ENCODE data around the gene SYK. TPM values are rescaled to one million over a fixed set of nuclear protein-coding genes. Genes with fewer than 3 reads are reported as not detected.
A peak's percentile ranks its signal among the peaks of the same experiment; 100 is the strongest.

SYK gene
- total RNA-seq, 1 donor from 2014 or later: 0.18 TPM

DNA sequence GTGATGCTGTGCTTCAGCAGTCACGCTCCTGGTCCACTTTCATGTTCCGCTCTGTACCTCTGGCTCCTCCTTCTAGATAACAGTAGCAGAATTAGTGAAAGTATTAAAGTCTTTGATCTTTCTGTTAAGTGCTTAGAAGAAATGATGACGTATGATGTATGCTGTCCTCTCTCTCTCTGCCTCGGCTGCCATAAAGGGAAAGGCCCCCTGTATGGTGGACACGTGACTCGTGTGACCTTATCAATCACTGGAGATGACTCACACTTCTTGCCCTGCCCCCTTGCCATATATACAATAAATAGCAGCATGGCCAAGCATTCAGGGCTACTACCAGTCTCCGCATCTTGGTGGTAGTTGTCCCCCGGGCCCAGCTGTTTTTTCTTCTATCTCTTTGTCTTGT lies 100.3 kb downstream of the SYK start:
- DNase-seq (ENCODE audit: low spot score): no peak
- intact Hi-C loops (cut with micrococcal nuclease): no loop called here
- peaks cover 4% of the 10 kb centered on the region for H3K27me3 Mint-ChIP-seq (ENCODE audit: insufficient read depth)
- no peaks in the 10 kb centered on the region for H3K9me3 Mint-ChIP-seq
- H3K4me3 Mint-ChIP-seq: no peak overlapping the region
- no peaks in the 10 kb centered on the region for H3K36me3 Mint-ChIP-seq (ENCODE audit: low read depth)
- H3K27ac Mint-ChIP-seq: no peak overlapping the region
- H3K4me1 Mint-ChIP-seq (ENCODE audit: low read depth): no peaks in the 10 kb centered on the region

DNA sequence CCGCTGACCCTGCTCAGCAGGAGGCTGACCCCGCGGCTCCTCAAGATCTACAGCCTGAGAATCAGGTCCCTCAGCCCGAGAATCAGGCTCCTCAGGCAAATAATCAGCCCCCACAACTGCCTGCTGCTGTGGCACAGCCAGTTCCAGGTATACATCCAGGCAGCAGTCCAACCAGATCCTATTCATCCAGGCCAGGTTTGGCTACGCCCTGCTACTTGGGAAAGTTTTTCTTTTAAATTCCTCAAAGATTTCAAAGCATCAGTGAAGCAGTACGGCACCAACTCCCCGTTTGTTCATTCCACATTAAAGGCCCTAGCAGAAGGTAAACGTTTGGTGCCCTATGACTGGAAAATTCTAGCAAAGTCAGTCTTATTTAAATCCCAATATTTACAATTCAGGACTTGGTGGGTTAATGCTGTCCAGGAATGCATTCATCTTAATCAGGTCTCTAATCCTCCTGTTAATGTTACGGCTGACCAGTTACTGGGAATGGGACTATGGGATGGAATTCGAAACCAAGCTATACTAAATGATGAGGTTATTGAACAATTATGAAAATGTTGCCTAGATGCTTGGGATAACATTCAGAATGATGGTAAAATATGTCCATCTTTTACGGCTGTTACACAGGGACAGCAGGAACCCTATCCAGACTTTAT lies 102.3 kb downstream of the SYK start:
- no peak overlapping the region for H3K4me3 Mint-ChIP-seq
- H3K36me3 Mint-ChIP-seq (ENCODE audit: low read depth): no peaks in the 10 kb centered on the region
- no peaks in the 10 kb centered on the region for H3K9me3 Mint-ChIP-seq
- intact Hi-C loops (cut with micrococcal nuclease): no loop called here
- peaks cover 4% of the 10 kb centered on the region for H3K27me3 Mint-ChIP-seq (ENCODE audit: insufficient read depth)
- no peaks in the 10 kb centered on the region for H3K4me1 Mint-ChIP-seq (ENCODE audit: low read depth)
- DNase-seq (ENCODE audit: low spot score): no peak
- H3K27ac Mint-ChIP-seq: no peak overlapping the region

DNA sequence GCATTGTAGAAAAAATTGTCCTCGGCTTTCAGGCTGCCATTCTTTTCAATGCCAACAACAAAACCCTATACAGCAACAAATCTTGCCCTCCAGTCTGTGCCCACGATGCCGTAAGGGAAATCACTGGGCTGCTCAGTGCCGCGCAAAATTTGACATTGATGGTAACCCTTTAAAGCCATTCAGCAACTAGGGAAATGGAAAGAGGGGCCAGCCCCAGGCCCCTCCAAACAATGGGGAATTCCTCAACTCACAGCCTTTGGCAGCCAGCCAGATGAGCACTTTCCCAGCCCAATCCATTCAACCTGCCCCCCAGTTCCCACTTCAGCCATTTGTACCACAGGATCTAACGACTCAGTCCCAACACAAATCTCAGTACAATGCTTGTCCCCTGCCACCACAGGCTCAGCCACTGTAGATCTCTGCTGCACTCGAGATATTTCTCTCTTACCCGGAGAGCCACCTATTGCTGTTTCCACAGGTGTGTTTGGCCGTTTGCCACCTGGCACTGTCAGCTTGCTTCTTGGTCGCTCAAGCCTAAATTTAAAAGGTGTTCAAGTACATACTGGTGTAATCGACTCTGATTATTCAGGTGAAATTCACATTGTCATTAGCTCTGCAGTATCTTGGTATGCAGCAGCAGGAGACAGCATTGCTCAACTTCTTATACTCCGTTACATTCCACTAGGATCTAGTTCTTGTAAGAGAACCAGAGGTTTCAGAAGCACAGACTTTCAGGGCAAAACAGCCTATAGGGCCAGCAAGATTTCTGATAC lies 103.3 kb downstream of the SYK start:
- no peak for DNase-seq (ENCODE audit: low spot score)
- intact Hi-C loops (cut with micrococcal nuclease): no loop called here
- H3K36me3 Mint-ChIP-seq (ENCODE audit: low read depth): no peaks in the 10 kb centered on the region
- H3K27me3 Mint-ChIP-seq (ENCODE audit: insufficient read depth): peaks cover 4% of the 10 kb centered on the region
- H3K4me1 Mint-ChIP-seq (ENCODE audit: low read depth): no peaks in the 10 kb centered on the region
- H3K9me3 Mint-ChIP-seq: no peaks in the 10 kb centered on the region
- H3K4me3 Mint-ChIP-seq: no peak overlapping the region
- no peak overlapping the region for H3K27ac Mint-ChIP-seq

DNA sequence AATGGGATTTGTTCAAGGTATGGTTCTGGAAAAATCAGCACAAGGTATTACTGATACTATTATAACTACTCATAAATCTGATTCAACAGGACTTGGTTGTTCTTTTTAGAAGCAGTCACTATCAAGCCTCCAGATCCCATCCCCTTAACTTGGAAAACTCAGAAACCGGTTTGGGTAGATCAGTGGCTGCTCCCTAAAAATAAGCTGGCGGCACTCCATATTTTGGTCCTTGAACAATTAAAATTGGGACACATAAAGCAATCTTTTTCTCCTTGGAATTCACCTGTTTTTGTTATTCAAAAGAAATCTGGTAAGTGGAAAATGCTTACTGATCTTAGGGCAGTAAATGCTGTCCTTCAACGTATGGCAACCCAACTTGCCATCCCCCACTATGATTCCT lies 104.2 kb downstream of the SYK start:
- Mint-ChIP-seq H3K27me3 (ENCODE audit: insufficient read depth) (peaks cover 4% of the 10 kb centered on the region), H3K9me3 (no peaks in the 10 kb centered on the region), H3K27ac (no peak overlapping the region), H3K4me3 (no peak overlapping the region), H3K4me1 (ENCODE audit: low read depth) (no peaks in the 10 kb centered on the region), H3K36me3 (ENCODE audit: low read depth) (no peaks in the 10 kb centered on the region)
- DNase-seq (ENCODE audit: low spot score): no peak
- intact Hi-C loops (cut with micrococcal nuclease): no loop called here

DNA sequence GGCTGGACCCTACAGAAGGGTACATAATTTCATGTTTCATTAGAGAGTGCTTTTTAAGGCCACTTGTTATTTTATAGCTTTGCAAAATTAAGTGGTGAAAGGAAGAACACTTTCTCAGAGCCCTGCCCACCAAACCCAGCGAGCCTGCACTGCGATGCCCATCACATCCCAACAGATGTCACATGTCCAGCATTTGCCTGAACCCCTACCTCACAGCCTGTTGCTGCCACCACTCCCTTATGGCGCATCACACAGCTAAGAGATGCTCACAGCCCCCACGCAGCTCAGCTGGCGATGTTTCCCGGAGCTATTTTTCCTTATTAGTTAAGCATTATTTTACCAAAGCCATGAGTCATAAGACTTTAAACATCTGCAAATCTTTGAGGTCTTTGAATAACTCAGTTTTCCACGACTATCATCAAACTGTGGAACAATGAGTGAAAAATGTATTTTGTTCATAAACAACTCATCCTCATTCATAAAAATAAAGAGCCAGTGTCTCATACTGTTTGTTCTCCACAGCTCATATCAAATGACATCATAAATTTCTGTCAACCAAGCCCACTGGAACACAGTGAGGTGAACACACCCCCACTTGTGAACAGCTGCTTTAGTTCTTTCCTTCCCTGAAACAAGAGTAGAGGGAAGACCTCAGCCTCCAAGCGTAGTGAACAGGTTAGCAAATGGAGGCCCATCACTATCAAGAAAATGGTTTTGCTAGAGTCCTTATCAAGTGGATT lies 104.9 kb downstream of the SYK start:
- no peak for DNase-seq (ENCODE audit: low spot score)
- Mint-ChIP-seq H3K4me1 (ENCODE audit: low read depth) (no peaks in the 10 kb centered on the region), H3K36me3 (ENCODE audit: low read depth) (no peaks in the 10 kb centered on the region), H3K27ac (no peak overlapping the region), H3K9me3 (no peaks in the 10 kb centered on the region), H3K4me3 (no peak overlapping the region), H3K27me3 (ENCODE audit: insufficient read depth) (peaks cover 4% of the 10 kb centered on the region)
- intact Hi-C loops (cut with micrococcal nuclease): no loop called here

DNA sequence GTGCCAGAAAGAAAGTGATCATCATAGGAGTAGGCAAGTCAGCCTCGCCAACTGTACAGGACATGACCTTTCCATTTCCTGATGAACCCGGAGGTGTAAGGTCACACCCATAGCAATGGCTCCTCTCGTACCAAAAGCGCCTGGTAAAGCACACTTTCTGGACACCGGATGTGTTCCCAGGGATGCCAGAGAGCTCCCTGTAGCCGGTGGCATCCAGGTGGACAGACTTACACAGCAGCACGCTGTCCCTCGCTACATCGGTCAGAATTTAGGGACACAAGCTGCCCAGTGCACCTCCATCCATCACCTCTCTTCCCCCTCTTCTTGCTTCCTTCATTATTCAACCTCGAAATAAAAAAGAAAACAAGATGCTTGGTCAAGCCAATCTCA lies 105.4 kb downstream of the SYK start:
- H3K4me3 Mint-ChIP-seq: no peak overlapping the region
- no peak overlapping the region for H3K27ac Mint-ChIP-seq
- peaks cover 4% of the 10 kb centered on the region for H3K27me3 Mint-ChIP-seq (ENCODE audit: insufficient read depth)
- no peaks in the 10 kb centered on the region for H3K4me1 Mint-ChIP-seq (ENCODE audit: low read depth)
- DNase-seq (ENCODE audit: low spot score): no peak
- H3K9me3 Mint-ChIP-seq: no peaks in the 10 kb centered on the region
- H3K36me3 Mint-ChIP-seq (ENCODE audit: low read depth): no peaks in the 10 kb centered on the region
- intact Hi-C loops (cut with micrococcal nuclease): no loop called here

DNA sequence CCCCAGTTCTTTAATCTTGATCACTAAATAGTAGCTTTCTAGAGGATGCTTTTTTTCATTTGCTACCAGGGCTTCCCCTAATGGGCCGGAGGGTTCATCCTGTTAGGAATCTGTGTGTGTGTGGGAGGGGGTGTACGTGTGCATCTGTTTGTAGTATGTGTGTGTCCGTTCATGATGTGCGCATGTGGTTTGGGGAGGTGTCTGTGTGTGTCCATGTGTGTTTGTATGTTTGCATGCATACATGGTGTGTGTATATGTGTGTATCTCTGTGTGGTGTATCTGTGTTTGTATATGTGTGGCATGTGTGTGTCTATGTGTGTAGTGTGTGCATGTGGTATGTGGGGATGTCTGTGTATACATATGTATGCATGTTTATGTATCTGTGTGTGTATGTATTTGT lies 106.2 kb downstream of the SYK start:
- DNase-seq (ENCODE audit: low spot score): no peak
- Mint-ChIP-seq H3K36me3 (ENCODE audit: low read depth) (no peaks in the 10 kb centered on the region), H3K4me3 (no peak overlapping the region), H3K27me3 (ENCODE audit: insufficient read depth) (peaks cover 4% of the 10 kb centered on the region), H3K9me3 (no peaks in the 10 kb centered on the region), H3K27ac (no peak overlapping the region), H3K4me1 (ENCODE audit: low read depth) (no peaks in the 10 kb centered on the region)
- intact Hi-C loops (cut with micrococcal nuclease): no loop called here

DNA sequence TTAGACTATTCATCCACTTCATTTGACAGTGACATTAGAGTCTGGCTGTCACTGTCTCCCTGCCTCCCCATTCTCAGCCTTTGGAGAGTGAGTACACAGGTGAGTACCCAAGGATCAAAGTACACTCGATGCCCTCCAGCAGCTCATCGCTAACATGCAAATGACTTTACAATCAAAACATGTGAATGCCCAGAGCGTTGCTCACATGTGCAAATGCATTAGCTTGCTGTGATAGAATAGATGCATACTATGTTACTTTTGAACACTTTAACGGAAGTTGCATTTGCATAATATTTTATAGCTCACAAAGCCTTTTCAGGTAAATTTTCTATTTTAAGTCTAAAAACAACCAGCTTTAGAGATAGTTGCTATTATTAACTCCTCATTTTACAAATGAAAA lies 107.6 kb downstream of the SYK start:
- Mint-ChIP-seq H3K27ac (no peak overlapping the region), H3K4me3 (no peak overlapping the region), H3K36me3 (ENCODE audit: low read depth) (no peaks in the 10 kb centered on the region)

DNA sequence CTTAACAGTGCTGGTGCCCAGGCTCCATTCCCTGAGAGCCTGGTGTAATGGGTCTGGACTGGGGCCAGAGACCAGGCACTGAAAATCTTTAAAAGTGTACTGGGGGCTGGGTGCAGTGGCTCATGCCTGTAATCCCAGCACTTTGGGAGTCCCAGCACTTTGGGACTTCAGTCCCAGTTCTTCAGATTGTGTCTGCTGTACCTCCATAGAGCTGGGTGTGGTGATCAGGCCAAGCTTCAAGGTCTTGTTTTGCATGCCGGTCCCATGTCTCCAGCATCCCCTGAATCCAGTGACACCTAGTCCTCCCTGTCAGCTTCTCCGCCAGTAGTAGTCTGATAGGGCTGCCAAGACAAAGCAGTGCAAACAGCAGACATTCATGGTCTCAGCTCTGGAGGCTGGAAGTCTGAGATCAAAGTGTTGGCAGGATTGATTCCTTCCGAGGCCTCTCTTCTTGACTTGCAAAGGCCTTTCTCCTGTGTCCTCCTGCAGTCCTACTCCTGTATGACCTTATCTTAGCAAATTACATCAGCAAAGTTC lies 108.2 kb downstream of the SYK start:
- Mint-ChIP-seq H3K4me3 (no peak overlapping the region), H3K27ac (no peak overlapping the region), H3K4me1 (ENCODE audit: low read depth) (peaks cover 2% of the 10 kb centered on the region), H3K36me3 (ENCODE audit: low read depth) (no peaks in the 10 kb centered on the region), H3K27me3 (ENCODE audit: insufficient read depth) (peaks cover 4% of the 10 kb centered on the region), H3K9me3 (no peaks in the 10 kb centered on the region)
- intact Hi-C loops (cut with micrococcal nuclease): loop anchor here (10.0 kb wide), 2 partner anchors 445 to 1045 kb away; partner anchors contain the start of gene ROR2
- DNase-seq (ENCODE audit: low spot score): no peak

More for the DNA sequence above, 107.6 kb downstream of the SYK start:
- intact Hi-C loops (cut with micrococcal nuclease): no loop called here
- no peaks in the 10 kb centered on the region for H3K9me3 Mint-ChIP-seq
- no peaks in the 10 kb centered on the region for H3K4me1 Mint-ChIP-seq (ENCODE audit: low read depth)
- no peak for DNase-seq (ENCODE audit: low spot score)
- H3K27me3 Mint-ChIP-seq (ENCODE audit: insufficient read depth): peaks cover 4% of the 10 kb centered on the region

DNA sequence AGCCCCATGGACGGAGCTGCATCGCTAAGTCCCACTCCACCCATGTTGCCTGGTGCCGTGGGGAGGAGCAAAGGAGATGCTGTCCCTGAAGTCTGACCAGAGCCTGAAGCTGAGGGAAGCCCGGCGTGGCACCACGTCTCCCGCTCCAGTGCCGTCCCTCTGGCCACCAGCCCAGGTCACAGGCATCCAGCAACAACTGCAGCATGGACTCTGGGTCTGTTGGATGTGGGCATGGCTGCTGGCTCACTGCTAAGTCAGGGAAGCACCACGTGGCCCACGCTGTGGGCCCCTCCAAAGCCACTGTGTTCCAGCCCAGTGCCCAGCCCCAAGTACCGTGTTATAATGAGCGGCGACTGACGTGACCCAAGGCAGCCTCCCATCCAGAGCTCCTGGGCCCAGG lies 112.6 kb downstream of the SYK start:
- Mint-ChIP-seq H3K27ac (no peak overlapping the region), H3K27me3 (ENCODE audit: insufficient read depth) (no peaks in the 10 kb centered on the region), H3K4me1 (ENCODE audit: low read depth) (peaks cover 10% of the 10 kb centered on the region), H3K9me3 (no peaks in the 10 kb centered on the region), H3K36me3 (ENCODE audit: low read depth) (no peaks in the 10 kb centered on the region), H3K4me3 (no peak overlapping the region)
- intact Hi-C loops (cut with micrococcal nuclease): loop anchor here (2.0 to 10.0 kb wide), 3 partner anchors 441 to 1041 kb away; partner anchors contain the start of gene ROR2
- DNase-seq (ENCODE audit: low spot score): no peak

DNA sequence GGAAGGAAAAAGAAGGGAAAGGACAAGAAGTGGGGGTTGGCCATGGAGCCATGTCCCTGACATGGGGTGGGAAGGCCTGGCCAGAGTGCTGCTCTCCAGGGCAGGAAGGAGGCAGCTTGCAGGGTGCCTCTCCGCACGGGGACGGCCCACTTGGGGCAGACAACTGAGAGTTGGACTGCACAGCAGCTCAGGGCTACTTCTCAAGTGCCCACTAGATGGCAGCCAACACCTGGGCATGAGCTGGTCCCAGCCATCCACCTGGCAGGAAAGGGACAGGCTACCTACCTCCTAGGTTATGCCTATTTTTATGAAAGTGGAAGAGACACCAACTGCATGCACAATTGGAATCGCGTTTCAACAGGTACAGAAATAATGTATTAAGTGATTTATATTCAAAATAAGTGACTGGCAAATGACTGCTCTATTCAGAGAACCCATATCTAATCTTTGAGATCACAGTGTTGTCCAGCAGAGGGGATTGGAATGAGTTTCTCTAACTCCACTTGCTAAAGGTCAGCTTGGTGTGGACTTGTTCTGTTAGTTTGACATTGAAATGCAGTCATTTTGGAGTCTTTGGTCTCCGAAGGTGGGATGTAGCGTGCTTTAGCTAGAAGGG lies 113.4 kb downstream of the SYK start:
- intact Hi-C loops (cut with micrococcal nuclease): loop anchor here (1.0 to 10.0 kb wide), 11 partner anchors 118 to 1040 kb away; partner anchors contain the start of gene ROR2
- no peak overlapping the region for H3K4me3 Mint-ChIP-seq
- no peaks in the 10 kb centered on the region for H3K27me3 Mint-ChIP-seq (ENCODE audit: insufficient read depth)
- no peaks in the 10 kb centered on the region for H3K9me3 Mint-ChIP-seq
- no peaks in the 10 kb centered on the region for H3K36me3 Mint-ChIP-seq (ENCODE audit: low read depth)
- H3K27ac Mint-ChIP-seq: no peak overlapping the region
- peak; percentile 59 for DNase-seq (ENCODE audit: low spot score)
- peaks cover 10% of the 10 kb centered on the region for H3K4me1 Mint-ChIP-seq (ENCODE audit: low read depth)

DNA sequence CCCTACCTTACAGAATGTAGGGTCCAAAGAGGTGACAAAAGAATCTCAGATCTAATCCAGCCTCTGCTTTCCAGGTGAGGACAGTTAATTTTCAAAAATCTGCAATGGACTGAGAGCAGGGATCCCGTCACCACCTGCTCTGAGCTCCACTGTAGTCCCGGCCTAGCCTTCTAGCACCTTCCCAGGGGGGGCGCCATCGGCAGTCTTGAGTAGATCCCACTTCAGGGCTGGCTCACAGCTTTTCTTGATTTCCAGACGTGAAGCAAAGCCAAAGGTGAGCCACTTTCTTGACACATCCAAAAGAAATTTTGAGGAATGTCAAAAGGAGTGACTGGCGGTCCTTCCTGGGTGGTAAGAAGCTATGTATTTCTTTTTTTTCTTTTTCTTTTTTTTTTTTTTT lies 114.1 kb downstream of the SYK start:
- Mint-ChIP-seq H3K9me3 (no peaks in the 10 kb centered on the region), H3K27me3 (ENCODE audit: insufficient read depth) (no peaks in the 10 kb centered on the region), H3K4me3 (no peak overlapping the region), H3K27ac (no peak overlapping the region), H3K4me1 (ENCODE audit: low read depth) (peaks cover 10% of the 10 kb centered on the region), H3K36me3 (ENCODE audit: low read depth) (no peaks in the 10 kb centered on the region)
- no peak for DNase-seq (ENCODE audit: low spot score)
- intact Hi-C loops (cut with micrococcal nuclease): loop anchor here (1.0 to 10.0 kb wide), 11 partner anchors 118 to 1039 kb away; partner anchors contain the start of gene ROR2

Data from activated T-helper 1 cell treated with anti-CD3 and anti-CD28 coated beads, Interleukin-12 subunit alpha, Interleukin-12 subunit beta, Interleukin-2, Interleukin-4 antibody, amounts not matched to agents 30 ng/mL and 10 ng/mL and 1 ng/mL, durations not matched to agents 14 hours and 24 hours and 36 hours (primary cell).